Islet precursor cell (in vitro differentiated cells): ENCODE measurements around the gene CTNNA2.
"Not testable (repeated sequence)": the region's sequence is repeated elsewhere in the genome, so short reads cannot be mapped to it uniquely, and the experiment has no call there.

Experiments
- DNase-seq: peaks from one replicate; pipeline ENCODE4 v3.0.0-alpha.2; 2018

Gene CTNNA2

DNA sequence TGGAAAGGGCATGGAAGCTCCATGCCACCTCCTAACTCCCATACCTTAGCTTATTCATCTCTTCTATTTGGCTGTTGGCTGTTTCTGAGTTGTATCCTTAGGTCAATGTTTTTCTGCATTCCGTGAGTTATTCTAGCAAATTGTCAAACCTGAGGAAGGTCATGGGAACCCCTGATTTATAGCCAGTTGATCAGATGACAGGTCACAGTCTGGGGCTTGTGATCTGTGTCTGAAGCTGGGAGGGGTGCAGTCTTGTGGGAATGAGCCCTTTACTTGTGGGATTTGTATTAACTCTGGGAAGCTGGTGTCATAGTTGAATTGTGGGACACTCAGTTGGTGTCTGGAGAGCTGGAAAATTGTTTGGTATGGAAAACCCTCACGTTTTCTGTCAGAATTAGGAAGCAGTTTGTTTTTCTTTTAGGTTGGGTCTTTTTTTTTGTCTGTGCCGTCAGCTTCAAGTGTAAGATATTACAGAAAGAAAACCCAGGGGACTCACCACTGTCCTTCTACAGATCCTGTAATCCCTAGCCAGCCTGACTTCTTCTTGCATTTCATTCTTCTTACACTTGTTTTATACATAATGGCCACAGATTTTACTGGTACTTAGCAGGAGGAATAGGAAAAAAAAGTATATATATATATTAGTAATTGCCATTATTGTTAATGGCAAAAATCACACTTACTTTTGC lies 653.8 kb downstream of the CTNNA2 start:
- no peak for DNase-seq

DNA sequence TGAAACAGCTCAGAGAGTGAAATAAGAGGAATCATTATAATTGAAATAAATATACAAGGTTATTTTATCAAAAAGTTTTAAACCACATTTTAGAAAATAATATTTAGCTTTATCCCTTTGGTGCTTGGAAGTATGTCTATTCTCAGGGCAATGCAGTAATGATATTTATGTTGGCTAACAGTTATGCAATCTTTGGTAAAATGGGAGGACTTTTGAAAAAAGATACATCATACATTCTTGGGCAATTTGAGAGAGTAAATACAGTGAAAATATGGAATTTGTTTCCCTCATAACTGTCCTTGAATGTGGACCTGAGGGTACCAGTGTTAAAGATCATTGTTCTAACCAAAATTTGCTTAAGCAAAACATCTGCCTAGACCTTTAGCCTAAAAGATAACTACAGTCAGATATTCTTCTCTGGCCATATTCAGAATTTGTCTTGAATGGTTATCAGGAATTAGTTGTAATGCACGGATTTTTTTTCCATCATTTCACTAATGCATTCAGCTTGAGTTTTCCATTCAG lies 654.5 kb downstream of the CTNNA2 start:
- DNase-seq = no peak

- DNase-seq = no peak
Measured at GRCh38 chr2:80168037-80168436, 655.2 kb downstream of the CTNNA2 start.

- DNase-seq = no peak
Measured at GRCh38 chr2:80168801-80169200, 656.0 kb downstream of the CTNNA2 start.

- DNase-seq = no peak
Measured at GRCh38 chr2:80169811-80170594, 657.2 kb downstream of the CTNNA2 start.

DNA sequence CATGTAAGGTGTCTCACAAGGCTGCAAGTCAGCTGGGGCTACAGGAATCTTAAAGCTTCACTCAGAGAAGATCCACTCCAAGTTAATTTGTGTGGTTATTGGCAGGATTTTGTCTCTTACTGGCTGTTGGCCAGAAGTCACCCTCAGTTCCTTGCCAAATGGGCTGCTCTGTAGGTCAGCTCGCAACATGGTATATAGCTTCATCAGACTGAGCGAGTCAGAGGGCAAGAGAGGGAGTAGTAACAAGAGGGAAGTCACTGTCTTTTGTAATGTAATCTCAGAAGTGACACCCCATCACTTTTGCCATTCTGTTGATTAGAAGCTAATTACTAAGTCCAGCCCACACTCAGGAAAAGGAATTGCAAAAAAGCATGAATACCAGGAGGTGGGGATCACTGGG lies 672.2 kb downstream of the CTNNA2 start:
- DNase-seq = no peak

DNA sequence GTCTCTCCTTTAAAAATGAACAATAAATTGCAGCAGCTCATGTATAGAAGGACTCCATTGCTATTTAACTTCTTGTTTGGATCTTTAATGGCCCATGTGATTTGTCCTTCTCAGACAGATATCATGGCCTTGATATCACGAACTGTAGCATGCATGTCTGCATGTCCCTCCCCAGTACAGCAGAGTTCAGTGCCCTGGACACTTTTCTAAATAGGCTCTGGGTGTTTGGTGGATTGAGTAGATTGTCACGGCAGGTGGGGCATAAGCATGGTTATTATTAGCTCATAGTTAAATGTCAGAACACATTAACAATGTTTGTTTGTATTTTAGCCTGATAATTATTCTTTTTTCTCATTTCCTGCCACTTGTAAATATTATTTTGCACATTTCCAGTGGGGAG lies 673.4 kb downstream of the CTNNA2 start:
- no peak for DNase-seq

DNA sequence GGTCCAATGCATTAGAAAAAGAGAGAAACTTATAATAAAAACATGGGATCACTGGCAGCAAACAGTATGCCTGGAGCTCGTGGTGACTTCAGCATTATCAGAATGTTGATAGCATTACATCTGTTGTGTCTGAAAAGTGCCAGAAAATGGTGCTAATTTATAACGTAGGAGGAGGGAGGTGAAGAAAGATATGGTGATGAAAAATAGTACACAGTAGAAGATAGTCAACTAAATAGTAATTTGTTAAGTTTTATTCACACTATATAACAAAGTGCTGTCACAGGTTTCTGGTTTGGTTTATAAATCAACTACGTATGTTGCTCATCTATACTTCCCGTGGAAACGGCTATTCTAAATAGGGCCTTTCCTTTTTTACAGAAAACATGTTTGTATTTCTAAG lies 674.3 kb downstream of the CTNNA2 start:
- no peak for DNase-seq

DNA sequence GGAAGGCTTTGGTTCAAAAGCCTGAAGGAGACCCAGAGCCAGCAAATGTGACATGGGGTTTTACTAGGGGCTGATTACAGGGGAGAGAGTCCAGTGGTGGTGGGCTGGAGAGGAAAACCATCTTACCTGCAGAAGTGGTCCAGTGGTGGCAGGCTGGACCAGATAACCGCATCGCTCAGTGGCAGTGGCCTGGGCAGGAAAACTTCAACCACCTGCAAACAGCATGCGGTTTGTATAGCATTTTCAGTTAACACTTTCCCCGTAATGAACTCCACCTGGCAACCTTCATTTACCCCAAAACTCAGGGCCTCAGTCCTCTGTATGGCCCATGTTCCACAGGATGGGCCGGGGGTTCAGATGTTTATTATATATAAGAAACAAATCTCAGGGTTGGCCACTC lies 677.3 kb downstream of the CTNNA2 start:
- no peak for DNase-seq

DNA sequence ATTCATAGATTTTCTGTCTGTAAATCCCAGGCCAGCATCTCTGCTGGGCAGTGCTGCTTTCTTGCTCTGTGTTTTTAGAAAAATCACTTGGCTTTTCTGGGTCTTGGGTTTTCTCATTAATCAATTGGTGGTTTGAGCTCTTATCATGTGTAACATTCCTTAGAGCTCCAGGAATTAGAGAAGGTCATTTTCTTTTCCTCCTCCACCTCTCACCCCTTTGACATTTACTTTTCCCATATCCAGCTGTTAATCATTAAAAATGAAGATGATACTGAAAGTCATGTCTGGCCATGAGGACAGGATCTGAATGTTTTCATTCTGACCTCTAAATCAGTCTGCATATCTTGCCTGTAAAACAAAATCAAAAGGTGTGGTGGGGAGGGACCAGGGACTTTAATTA lies 680.7 kb downstream of the CTNNA2 start:
- no peak for DNase-seq

GRCh38 chr2:80195034-80195433 lies 682.2 kb downstream of the CTNNA2 start:
- DNase-seq = no peak

- DNase-seq = no peak
Measured at GRCh38 chr2:80198042-80198441, 685.2 kb downstream of the CTNNA2 start.

- DNase-seq = peak; percentile 54
Measured at GRCh38 chr2:80199504-80199903, 686.7 kb downstream of the CTNNA2 start.

- not testable (repeated sequence) for DNase-seq
Measured at GRCh38 chr2:80203929-80204328, 691.1 kb downstream of the CTNNA2 start.

GRCh38 chr2:80205498-80205897 lies 692.6 kb downstream of the CTNNA2 start:
- no peak for DNase-seq

GRCh38 chr2:80209458-80209857 lies 696.6 kb downstream of the CTNNA2 start:
- no peak for DNase-seq

DNA sequence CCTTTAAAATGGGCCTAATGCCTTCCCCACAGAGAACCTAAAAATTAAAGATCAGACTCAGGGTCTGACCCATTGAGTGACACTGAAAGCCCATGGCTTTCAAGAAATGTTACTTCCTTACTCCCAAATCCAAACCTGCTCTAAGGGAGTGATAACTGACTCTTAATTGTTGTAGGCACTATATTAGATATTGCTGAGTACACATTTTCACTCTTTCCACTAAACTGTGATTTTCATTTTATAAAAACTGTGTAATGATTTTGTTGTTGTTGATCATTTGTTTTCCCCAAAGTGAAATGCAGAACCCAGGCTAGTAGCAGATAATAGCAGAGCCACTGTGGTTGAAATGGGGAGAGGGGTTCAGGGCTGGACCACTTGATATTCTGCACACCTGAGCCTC lies 704.6 kb downstream of the CTNNA2 start:
- no peak for DNase-seq

DNA sequence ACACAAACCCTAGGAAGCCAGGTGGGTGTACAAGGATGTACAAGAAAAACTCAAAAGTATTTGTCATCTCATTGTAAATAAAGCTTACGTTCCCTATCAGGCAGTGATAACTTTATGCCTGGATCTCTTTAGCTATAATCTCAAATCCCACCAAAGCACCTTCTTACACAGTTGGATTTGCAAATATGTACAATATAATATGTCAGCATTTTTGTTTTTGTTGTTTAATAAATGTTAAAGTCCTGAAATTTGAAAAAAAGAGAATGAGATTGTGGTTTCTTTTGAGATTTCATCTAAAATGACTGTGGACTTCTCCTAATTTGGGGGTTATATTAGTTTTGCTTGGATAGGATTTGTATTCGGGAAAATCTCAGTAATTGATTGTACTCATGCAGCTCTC lies 709.8 kb downstream of the CTNNA2 start:
- DNase-seq = no peak

- DNase-seq = no peak
Measured at GRCh38 chr2:80231421-80231820, 718.6 kb downstream of the CTNNA2 start.

GRCh38 chr2:80233333-80233732 lies 720.5 kb downstream of the CTNNA2 start:
- no peak for DNase-seq

GRCh38 chr2:80238692-80239469 lies 726.0 kb downstream of the CTNNA2 start:
- DNase-seq = no peak

DNA sequence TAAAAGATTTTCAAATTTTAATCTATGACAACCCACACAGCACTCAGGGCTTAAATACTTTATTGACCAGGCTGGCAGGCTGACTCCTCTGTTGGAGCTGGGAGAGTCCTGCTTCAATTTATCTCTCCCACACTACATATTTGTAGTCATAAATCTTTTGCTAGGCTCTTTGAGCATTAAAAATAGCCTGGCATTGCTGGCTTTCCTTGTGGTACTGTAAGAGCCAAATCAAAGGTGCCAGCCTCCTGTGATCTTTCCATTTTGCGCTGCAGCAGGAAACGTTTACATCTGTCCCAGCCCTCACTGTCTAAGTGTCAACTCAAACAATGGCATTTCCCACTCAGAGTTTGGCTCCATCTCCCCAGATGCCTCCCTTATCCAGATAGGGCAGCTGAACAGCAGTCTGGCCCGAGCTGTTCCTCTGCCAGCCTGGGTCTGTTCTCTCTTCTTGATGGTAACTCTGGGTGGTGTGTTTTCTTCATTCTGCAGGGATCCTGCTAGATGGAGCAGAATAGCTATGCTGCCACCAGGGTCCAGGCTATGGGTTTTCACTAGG lies 729.6 kb downstream of the CTNNA2 start:
- DNase-seq = no peak

GRCh38 chr2:80244905-80245584 lies 732.2 kb downstream of the CTNNA2 start:
- DNase-seq = no peak
